ENCODE measurements around the gene ARSB.
A peak's percentile ranks its signal among the peaks of the same experiment; 100 is the strongest.

Gene ARSB

GRCh38 chr5:78833284-78833683 lies 151.8 kb downstream of the ARSB start:
- no peak for DNase-seq (ENCODE audit: low spot score)

DNA sequence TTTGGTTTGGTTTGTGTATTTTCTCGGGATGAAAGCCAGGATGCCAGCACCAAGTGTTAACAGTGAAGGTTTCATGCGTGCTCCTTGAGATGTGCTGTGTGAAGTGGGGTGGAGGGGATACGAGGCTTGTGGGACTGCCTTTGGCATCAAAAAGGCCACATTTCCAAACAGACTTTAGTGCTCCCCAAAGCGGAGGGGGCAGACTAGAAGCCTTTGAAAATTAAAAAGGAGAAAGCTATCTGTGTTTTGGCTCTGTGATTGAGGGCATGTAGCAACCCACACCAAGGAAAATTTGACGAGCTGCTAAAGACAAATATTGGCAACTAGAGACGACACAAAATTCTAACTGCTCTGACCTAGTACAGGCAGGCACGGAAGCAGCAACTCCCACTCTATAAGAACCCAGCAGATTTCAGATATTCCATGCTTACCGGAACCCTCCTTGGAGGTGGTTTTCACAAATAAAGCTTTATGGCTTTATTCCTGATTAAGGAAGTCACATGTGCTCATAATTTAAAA lies 154.5 kb downstream of the ARSB start:
- DNase-seq (ENCODE audit: low spot score) = no peak

DNA sequence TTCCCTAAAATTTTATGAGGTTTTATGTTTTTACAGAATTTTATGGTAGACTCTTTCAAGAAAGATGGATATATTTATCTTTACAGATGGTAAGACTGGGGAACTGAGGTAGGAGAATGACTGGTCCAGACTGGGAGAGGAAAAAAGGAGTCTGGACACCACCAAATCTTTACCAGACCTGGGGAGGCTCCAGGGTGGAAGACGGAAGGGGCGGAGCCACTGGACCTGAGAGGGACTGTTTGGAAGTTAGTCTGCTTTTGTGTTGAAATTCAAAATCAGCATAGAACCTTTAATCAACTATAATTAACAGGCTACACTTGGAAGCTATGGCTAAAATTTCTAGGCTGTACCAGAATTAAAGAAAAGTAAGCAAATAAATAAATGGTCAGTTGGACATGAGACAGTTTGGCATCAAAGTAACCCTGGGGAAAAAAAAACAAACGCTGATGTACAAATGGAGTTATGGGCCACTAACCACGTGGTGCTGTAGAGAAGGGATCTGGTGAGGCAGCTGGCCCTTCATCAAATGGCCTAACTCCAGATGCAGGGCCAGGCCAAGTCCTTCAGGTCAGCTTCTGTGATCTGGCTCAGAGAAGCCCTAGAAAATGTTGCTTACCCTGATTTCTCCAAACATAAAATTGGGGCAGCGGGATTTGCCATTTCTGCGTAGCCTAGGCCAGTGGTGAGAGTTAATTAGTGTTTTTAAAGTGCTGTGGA lies 155.1 kb downstream of the ARSB start:
- DNase-seq (ENCODE audit: low spot score) = peak; percentile 44

GRCh38 chr5:78827725-78828124 lies 157.4 kb downstream of the ARSB start:
- DNase-seq (ENCODE audit: low spot score) = no peak

DNA sequence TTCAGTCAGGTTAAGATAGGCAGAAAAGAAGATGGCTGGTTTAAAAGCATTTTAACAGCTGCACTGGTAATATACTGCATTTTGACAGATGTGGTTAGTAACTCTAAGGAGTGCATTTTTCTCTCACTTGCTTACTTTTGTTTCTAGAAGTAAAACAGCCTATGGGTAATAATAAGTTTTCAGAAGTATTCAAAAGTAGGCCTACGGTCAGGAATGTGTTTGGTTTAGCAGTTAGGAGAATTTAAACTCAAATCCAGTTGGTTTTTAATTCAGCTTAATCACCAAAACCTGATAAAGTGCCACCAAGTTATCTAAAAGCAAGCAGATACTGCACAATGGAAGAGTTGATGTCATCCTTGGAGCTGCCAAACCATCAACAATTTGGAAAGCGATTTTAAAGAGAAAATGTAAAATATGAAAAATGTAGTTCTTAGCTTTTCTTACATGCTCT lies 160.3 kb downstream of the ARSB start:
- no peak for DNase-seq (ENCODE audit: low spot score)

DNA sequence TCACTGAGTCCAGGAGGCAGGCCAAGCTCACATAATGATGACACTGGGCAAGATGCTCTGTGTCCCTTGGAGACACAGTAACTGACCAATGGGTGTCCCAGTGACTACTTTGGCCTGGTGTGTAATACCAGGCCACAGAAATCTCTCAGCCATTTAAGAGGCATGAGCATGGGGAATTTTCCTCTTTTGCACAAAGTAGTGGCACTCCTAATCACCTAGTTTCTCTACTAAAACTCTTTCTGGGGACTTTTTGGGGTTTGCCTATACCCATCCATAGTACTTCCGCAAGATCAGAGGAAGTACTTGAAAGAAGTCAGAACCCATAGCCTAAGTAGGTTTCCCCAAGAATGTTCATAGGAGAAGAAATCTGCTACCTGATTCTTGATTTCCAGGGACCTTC lies 161.9 kb downstream of the ARSB start:
- DNase-seq (ENCODE audit: low spot score) = no peak

DNA sequence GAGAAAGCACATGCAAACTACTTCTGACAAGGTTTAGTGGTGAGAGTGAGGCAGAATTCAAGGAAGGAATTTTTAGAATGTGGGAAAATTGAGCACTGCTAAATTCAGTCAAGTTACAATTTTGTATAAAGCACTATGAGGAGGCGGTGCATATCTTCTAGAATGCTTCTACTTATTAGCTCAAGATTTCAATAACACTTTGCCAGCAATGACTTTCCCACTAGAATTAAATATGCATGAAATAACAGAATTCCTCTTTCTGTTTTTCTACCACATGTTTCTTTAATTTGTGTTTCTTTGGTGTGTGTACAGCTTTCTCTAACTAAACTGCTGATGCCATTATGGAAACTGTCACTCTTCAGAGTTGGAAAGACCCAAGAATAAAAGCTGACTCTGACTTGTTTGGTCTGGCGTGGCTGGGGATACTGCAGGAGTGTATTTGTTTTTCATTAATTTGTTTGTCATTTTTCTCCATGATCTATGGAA lies 163.5 kb downstream of the ARSB start:
- no peak for DNase-seq (ENCODE audit: low spot score)

DNA sequence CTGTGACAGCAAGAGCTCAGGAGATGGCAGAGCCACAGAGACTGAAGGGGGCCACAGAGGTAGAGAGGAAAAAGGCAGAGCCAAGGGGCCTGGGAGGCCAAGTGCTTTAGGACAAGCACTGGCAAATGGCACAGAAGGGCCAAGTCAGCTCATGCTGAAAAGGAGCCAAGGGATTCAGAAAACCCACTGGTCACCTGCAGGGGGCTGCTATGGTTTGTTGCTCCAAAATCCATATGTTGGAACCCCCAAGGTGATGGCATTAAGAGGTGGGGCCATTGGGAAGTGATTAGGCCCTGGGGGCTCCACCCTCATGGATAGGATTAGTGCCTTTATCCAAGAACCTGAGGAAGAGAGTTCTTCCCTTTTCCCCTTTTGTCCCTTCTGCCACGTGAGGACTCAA lies 165.4 kb downstream of the ARSB start:
- DNase-seq (ENCODE audit: low spot score) = no peak

DNA sequence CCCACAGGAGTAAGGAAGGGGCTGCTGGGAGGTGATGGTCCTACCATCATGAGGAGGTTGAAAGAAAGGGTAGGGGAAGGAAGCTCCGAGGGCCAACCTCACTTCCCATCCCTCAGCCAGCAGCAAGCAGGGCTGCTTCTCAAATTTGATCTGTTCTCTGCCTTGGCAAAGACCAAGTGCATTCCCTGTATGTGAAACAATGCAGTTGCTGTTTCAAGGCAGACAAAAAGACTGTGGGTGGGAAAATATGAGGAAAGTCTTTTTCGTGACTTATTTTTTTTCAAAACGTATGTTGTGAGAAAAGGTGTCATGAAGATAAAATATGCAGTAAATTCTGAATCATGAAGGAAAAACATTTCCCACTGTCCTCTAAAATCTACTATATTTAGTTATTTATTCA lies 165.9 kb downstream of the ARSB start:
- peak; percentile 33 for DNase-seq (ENCODE audit: low spot score)

- DNase-seq (ENCODE audit: low spot score) = no peak
Observed at GRCh38 chr5:78816143-78816765, 168.9 kb downstream of the ARSB start.

DNA sequence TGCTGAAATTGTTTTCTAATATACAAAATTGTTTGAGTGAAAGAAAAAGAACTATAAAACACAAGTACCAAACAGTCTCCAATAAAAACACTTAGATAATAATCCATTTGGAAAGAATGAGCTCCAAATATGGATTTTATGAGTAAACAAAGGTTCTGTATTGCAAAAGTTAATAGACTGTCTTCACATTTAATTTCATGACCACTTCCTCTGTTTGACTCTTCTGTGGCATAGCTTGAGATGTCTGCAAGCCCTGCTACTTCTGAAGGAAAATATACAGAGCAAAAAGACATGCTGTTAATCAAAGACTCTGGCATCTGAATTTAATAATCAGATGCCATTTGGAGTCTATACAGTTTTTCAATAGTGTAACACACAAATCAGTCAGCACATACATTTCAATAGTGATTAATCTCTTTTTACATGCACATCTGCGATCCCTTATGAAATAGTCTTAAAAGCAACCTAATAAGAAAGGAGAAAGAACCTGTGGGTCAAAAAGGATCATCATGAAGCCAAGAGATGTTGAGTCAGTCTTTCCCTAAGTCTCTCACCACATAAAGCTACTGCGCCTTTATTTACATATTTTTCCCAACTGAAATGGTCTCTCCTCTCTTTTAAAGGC lies 171.1 kb downstream of the ARSB start:
- no peak for DNase-seq (ENCODE audit: low spot score)

- no peak for DNase-seq (ENCODE audit: low spot score)
Observed at GRCh38 chr5:78813286-78813685, 171.8 kb downstream of the ARSB start.

- DNase-seq (ENCODE audit: low spot score) = no peak
Observed at GRCh38 chr5:78811866-78812265, 173.2 kb downstream of the ARSB start.

DNA sequence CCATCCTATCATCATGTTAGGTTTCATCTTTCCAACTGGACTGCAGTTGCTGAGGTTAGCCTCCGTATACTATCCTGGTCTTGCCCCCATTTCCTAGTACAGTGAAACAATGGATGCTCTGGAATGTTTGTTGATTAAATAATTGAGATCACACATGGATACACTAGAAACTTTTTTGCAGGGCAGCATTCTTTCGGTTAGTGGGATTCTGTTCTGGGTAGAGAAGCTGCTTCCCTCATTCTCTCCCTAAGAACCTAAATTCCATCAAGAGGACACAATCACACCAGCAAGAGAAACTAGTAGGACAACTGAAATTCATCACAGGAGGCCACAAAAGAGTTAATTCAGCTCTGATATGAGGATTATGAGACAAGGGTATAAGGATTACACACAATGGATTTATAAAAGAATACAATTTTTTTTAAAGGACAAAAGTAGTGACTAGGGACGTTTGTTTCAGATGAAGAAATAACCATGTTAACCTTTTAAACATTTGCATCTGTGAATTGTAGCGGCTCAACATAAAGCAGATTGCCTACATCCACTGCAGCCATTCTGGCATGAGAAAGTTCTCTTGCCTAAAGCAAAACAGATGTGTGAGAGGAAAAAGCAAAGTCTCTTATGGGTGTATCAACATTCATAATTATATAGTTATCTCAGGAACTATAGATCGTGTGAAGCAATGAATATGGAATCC lies 173.8 kb downstream of the ARSB start:
- DNase-seq (ENCODE audit: low spot score) = no peak

DNA sequence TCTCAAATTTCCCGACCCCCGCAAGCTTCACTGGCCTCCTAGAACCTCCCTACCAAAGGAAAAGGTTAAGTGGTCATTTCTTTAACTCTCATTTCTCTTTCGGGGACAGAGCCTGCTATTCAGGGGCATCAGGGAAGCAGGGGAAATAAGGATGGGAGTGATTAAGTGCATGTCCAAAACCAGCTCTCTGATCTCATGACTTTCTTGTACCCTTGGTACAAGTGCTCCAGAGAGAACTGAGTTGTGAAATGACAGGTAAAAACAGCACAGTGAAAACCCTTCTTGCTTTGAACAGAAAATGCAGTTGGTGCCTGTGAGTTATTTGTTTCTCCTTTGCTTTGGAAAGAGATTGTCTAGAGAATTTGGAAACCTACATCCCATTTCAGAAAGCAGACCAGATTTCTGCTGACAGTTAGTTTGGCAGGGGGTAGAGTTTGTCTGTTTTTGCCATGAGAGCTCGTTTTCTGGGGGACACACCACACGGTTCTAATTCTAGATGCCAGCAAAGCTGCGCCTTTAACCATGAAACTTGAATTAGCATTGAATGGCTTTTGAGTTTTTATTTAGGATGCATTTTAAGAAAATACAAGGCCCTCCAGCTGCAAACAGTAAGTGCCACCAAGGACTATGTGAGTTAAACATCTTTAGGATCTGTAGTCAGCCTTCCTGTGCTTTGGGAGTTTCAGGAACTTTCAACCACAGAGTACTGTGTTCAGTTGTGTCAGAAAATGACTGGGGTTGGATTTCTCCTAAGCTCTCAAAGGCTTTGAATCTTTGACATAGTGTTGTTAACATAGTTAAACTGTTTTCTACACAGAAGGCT lies 174.8 kb downstream of the ARSB start:
- DNase-seq (ENCODE audit: low spot score) = no peak

GRCh38 chr5:78809444-78809843 lies 175.7 kb downstream of the ARSB start:
- no peak for DNase-seq (ENCODE audit: low spot score)

DNA sequence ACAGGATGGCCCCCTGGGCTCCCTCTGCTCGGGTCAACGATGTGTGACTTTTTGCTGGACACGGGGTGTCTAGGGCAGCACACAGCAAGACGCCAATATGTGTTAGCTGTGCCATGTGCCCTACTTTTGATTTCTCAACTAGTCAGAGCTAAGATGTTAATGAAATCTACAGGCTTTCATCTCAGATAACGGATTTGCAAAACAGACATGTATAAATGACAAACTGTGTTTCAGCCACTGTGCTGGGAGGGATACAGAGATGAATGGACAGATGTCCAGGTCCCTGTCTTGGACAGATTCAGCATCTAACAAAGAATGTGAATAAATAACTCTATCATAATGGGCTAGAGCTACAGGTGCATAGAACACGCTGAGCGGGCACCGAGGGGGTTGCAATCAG lies 176.3 kb downstream of the ARSB start:
- DNase-seq (ENCODE audit: low spot score) = no peak

DNA sequence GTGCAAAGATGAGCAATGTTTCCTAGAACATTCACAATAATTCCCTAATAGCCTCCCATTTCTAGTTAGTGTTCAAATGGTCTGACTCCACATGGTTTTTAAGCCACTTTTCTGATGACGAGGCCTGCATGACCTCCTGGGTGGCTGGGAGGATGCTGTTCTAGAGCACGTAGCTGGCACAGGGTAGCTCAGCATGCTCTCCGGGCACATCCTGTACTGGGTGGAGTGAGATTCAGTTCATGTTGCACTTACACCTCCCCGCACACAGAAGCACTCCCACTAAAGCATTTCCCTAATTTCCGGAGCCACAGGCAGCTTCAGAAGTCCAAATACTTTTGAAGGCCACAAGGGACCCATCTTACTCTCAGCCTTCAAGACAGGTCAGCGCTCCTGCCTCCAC lies 176.7 kb downstream of the ARSB start:
- DNase-seq (ENCODE audit: low spot score) = no peak

DNA sequence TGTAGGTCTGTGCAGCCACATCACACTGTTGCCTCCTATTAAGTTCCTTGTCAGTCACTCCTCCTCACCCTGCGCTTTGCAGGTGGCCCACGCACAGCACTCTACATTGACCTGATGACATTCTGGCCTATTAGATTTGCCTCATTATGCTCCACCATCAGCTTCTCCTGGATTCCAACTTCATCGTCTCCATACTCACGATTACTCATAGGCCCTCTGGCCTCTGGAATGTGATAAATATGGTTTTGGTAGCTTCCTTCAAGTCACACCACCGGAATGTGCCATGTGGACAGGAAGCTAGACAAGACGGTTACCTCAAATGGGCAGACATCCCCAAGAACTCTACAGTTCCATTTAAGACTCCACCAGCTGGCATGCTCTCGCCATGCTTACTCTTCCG lies 178.6 kb downstream of the ARSB start:
- no peak for DNase-seq (ENCODE audit: low spot score)

GRCh38 chr5:78805474-78806124 lies 179.5 kb downstream of the ARSB start:
- DNase-seq (ENCODE audit: low spot score) = no peak

- no peak for DNase-seq (ENCODE audit: low spot score)
Observed at GRCh38 chr5:78804995-78805394, 180.1 kb downstream of the ARSB start.
